DMS153 treated with DMSO at 0.1 percent for 48 hours (cell line): ENCODE results near the gene AK8.

Experiments used
- DNase-seq: peaks from one replicate; lab custom pipeline; 2025; ENCODE audit not compliant: unreplicated experiment; lab: John Stamatoyannopoulos, UW

AK8 gene

GRCh38 chr9:132858751-132859150 lies 19.3 kb downstream of the AK8 start:
- DNase-seq: no peak

GRCh38 chr9:132857616-132858342 lies 20.3 kb downstream of the AK8 start:
- DNase-seq: no peak

GRCh38 chr9:132857031-132857430 lies 21.1 kb downstream of the AK8 start:
- no peak for DNase-seq

- DNase-seq: no peak
Observed at GRCh38 chr9:132855904-132856303, 22.2 kb downstream of the AK8 start.

- no peak for DNase-seq
Observed at GRCh38 chr9:132854832-132855231, 23.3 kb downstream of the AK8 start.

GRCh38 chr9:132853482-132853881 lies 24.6 kb downstream of the AK8 start:
- no peak for DNase-seq

GRCh38 chr9:132849185-132849706 lies 28.8 kb downstream of the AK8 start:
- no peak for DNase-seq

- DNase-seq: no peak
Observed at GRCh38 chr9:132846918-132847515, 31.1 kb downstream of the AK8 start.

GRCh38 chr9:132846109-132846917 lies 31.8 kb downstream of the AK8 start:
- no peak for DNase-seq

- DNase-seq: no peak
Observed at GRCh38 chr9:132842124-132843044, 35.7 kb downstream of the AK8 start.

GRCh38 chr9:132840980-132841379 lies 37.1 kb downstream of the AK8 start:
- no peak for DNase-seq

GRCh38 chr9:132838291-132838690 lies 39.8 kb downstream of the AK8 start:
- no peak for DNase-seq

- no peak for DNase-seq
Observed at GRCh38 chr9:132837501-132838286, 40.4 kb downstream of the AK8 start.

GRCh38 chr9:132834343-132834742 lies 43.7 kb downstream of the AK8 start:
- no peak for DNase-seq

- no peak for DNase-seq
Observed at GRCh38 chr9:132833550-132834121, 44.4 kb downstream of the AK8 start.

GRCh38 chr9:132832171-132832881 lies 45.8 kb downstream of the AK8 start:
- no peak for DNase-seq

- DNase-seq: no peak
Observed at GRCh38 chr9:132828201-132828770, 49.8 kb downstream of the AK8 start.

- DNase-seq: no peak
Observed at GRCh38 chr9:132827366-132827765, 50.7 kb downstream of the AK8 start.
